Kidney epithelial cell (primary cell): Measurements from ENCODE around the gene RNF141. TPM values are rescaled to one million over a fixed set of nuclear protein-coding genes. Genes with fewer than 3 reads are reported as not detected.

ENCODE experiments used
- DNase-seq: peaks from one replicate; pipeline ENCODE4 v3.0.0-alpha.2; 2010; ENCODE audit warnings: low read depth
- H3K27me3 ChIP-seq: 2 replicates; pipeline ENCODE4 v1.6.0; 2011; ENCODE audit warnings: low read length; ENCODE audit not compliant: control insufficient read depth, insufficient read depth
- H3K36me3 ChIP-seq: 2 replicates; pipeline ENCODE4 v1.5.1; 2011; ENCODE audit warnings: low read length; ENCODE audit not compliant: control insufficient read depth, insufficient read depth
- H3K4me3 ChIP-seq: 2 replicates; pipeline ENCODE4 v1.5.1; 2011; ENCODE audit warnings: low read depth, mild to moderate bottlenecking, control low read depth, low read length
- total RNA-seq: library from RNA; depleted of rRNA; stranded (reverse); fragments of >200 nt; gene quantifications from 2 replicates; pipeline ENCODE4 v1.2.3, GENCODE V29; 2015
- TF ChIP-seq, protein P1 (sequence below): IDR thresholded peaks from 2 replicates; pipeline ENCODE4 v1.5.1; 2011; ENCODE audit warnings: mild to moderate bottlenecking, moderate library complexity, low read length, control low read depth, inconsistent platforms; ENCODE audit not compliant: insufficient read depth, poor library complexity, severe bottlenecking

RNF141 gene
- total RNA-seq, 1 donor from 2014 or later = 26.0 TPM

DNA sequence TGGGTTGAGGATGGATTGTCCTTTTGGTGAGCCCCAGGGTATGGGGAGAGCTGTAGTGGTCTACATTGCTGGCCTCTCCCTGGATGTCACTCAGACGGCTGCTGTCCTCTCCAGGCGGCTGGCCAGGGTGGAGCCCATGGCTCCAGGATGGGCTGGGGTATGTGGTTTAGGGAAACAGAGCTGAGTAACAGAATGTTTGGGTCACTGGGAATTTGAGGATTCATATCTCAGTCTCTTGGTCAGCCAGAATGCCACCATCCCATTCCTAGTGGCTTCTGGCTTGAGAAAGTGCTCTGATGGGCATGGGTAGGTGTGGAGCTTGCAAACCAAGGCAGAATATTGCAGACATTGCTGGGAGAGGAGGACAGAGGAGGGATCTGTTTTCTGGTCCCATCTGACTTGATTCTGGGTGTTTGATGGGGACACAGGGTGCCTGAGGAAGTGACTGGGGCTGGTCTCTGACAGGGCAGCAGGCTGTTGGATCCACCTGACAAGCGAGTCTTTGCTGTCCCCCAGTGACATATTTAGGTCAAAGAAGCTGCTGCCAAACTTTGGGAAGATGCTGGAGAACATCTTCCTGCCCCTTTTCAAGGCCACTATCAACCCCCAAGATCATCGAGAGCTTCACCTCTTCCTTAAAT lies 44.6 kb downstream of the RNF141 start:
- no peak for DNase-seq
- Histone ChIP-seq H3K36me3 (no peaks in the 10 kb centered on the region), H3K4me3 (no peak overlapping the region), H3K27me3 (no peaks in the 10 kb centered on the region)
- TF ChIP-seq, protein P1, sequence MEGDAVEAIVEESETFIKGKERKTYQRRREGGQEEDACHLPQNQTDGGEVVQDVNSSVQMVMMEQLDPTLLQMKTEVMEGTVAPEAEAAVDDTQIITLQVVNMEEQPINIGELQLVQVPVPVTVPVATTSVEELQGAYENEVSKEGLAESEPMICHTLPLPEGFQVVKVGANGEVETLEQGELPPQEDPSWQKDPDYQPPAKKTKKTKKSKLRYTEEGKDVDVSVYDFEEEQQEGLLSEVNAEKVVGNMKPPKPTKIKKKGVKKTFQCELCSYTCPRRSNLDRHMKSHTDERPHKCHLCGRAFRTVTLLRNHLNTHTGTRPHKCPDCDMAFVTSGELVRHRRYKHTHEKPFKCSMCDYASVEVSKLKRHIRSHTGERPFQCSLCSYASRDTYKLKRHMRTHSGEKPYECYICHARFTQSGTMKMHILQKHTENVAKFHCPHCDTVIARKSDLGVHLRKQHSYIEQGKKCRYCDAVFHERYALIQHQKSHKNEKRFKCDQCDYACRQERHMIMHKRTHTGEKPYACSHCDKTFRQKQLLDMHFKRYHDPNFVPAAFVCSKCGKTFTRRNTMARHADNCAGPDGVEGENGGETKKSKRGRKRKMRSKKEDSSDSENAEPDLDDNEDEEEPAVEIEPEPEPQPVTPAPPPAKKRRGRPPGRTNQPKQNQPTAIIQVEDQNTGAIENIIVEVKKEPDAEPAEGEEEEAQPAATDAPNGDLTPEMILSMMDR = no peak

DNA sequence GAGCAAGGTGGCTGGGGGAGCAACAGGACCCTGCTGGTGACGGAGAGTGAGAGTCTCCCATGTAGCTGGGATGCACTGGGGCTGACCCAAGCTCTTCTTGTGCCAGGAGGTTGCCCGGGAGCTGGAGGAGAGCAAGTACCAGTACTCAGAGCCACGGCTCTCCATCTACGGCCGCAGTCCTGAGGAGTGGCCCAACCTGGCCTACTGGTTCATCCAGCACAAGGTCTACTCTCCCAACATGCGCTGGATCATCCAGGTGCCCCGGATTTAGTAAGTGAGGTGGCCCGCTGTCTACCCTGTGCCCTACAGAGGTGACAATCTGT lies 45.6 kb downstream of the RNF141 start:
- TF ChIP-seq, protein P1 = no peak
- no peak for DNase-seq
- Histone ChIP-seq H3K27me3 (no peaks in the 10 kb centered on the region), H3K4me3 (no peak overlapping the region), H3K36me3 (no peaks in the 10 kb centered on the region)

DNA sequence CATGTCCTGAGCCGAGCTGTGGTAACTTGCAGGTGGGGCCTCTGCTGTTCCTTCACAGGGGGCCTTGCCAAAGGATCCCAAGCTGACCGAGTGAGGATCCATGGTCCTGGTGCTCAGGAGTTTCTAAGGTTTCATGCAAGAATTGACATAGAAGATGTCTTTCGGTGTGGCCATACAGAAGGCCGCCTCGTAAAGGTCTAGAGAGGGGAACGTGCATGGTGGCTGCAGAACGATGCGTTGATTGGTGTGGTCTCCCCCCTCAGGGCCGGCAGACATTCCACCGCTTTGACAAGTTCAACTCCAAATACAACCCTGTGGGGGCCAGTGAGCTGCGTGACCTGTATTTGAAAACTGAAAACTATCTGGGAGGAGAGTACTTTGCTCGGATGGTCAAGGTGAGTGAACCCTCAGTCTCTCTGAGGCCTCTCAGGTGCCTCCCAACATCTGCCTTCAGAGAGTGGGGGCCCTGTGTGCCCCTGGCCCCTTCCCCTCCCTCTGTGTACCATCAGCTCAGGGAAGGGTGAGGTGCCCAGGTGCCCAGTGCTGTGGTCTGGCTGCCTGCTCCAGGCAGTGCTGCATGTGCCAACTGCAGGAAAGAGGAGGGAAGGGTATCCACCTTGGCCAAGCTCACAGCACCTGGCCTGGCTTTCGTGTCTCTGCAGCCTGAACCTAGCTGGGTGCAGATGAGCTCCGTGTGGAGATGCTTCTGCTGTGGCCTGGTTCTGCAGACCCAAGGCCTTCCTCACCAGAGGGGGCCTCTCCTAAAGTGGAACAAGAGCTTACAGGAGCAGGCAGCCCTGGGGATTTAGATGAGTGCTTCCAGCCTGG lies 46.1 kb downstream of the RNF141 start:
- DNase-seq = no peak
- H3K4me3 ChIP-seq = no peak overlapping the region
- TF ChIP-seq, protein P1 = no peak
- no peaks in the 10 kb centered on the region for H3K36me3 ChIP-seq
- H3K27me3 ChIP-seq = no peaks in the 10 kb centered on the region

DNA sequence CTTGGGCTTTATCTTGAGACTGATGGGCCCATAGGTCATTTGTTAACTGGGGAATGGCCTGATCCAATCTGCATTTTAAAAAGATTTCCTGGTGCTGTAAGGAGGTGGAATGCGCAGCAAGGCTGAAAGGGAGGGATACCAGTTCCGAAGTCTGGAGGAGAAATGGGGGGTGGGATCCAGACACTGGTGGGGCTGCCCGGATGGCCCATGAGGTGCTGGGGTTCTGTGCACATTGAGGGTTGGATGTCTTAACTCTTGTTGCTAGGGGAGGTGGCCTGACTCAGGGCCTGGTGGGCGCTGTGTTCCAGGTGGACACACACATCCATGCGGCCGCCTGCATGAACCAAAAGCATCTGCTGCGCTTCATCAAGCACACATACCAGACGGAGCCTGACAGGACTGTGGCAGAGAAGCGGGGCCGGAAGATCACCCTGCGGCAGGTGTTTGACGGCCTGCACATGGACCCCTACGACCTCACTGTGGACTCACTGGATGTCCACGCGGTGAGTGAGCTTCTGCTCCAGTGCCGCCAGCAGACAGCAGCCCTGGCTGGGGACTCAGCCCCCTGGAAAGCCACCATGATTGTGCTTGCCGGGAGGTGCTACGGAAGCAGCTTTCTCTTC lies 47.8 kb downstream of the RNF141 start:
- no peak for DNase-seq
- TF ChIP-seq, protein P1 = no peak
- H3K27me3 ChIP-seq = no peaks in the 10 kb centered on the region
- H3K36me3 ChIP-seq = no peaks in the 10 kb centered on the region
- H3K4me3 ChIP-seq = no peak overlapping the region

DNA sequence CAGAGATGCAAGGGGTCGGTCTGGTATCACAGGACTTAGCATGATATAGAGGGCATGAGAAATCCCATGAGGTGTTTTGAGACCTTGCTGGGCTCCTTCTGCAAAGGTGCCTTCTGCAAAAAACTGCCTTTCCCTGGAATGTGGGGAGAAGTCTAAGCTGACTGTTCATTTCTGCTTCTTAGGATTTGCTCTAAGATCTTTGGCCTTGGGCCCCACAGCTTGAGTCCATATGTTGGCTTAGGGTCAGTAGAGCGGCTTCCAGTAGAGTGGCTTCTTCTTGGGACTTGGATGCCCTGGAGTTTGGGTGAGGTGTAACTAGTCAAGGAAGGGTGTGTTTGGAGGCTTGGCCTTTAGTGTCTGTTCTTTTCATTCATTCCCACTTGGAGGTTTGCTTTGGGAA lies 48.9 kb downstream of the RNF141 start:
- TF ChIP-seq, protein P1 = no peak
- DNase-seq = no peak
- no peaks in the 10 kb centered on the region for H3K27me3 ChIP-seq
- H3K36me3 ChIP-seq = no peaks in the 10 kb centered on the region
- no peak overlapping the region for H3K4me3 ChIP-seq
